ENCODE data around the gene FKBP1A. TPM values are rescaled to one million over a fixed set of nuclear protein-coding genes. Genes with fewer than 3 reads are reported as not detected.

Gene FKBP1A
- total and polyA plus RNA-seq, 2 experiments from 2014 or later, result 99.5 to 161 TPM

DNA sequence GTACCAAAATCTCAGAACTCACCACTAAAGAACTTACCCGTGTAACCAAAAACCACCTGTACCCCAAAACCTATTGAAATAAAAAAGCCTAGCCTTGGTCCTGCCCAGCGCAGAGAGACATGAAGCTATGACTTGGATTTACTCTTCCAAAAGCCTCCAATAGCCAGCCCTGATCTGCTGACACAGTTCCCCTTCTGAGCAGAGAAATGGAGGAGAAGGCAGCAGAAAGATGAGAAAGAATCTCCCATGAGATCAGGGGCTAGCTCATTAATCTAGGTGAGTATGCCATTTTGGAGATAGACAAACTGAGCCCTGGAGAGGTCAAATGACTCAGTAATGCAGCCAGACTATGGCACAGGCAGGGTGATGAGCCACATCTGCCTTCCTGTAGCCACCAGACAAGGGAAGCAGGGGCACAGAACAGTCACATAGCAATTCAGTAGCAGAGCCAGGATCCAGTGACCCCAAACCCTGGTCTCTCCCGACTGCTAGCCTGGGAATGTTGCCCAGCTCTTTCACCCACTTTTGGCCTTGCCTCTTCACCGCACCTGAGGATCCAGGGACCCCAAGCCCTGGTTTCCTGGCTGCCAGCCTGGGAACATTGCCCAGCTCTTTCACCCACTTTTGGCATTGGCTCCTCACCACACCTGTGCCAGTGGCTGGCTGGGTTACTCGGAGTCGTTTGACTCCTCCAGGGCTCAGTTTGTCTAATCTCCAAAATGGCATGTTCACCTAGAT is 56.7 kb downstream of the FKBP1A start:
- no peak for TF ChIP-seq EZH2phosphoT487 (IDR thresholded peaks at IDR 0.05; ENCODE audit: low read depth, severe bottlenecking, unreplicated experiment)
- TF ChIP-seq, protein P1, sequence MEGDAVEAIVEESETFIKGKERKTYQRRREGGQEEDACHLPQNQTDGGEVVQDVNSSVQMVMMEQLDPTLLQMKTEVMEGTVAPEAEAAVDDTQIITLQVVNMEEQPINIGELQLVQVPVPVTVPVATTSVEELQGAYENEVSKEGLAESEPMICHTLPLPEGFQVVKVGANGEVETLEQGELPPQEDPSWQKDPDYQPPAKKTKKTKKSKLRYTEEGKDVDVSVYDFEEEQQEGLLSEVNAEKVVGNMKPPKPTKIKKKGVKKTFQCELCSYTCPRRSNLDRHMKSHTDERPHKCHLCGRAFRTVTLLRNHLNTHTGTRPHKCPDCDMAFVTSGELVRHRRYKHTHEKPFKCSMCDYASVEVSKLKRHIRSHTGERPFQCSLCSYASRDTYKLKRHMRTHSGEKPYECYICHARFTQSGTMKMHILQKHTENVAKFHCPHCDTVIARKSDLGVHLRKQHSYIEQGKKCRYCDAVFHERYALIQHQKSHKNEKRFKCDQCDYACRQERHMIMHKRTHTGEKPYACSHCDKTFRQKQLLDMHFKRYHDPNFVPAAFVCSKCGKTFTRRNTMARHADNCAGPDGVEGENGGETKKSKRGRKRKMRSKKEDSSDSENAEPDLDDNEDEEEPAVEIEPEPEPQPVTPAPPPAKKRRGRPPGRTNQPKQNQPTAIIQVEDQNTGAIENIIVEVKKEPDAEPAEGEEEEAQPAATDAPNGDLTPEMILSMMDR (IDR thresholded peaks at IDR 0.05; ENCODE audit: poor library complexity), result no peak
- TF ChIP-seq EZH2 (IDR thresholded peaks at IDR 0.05; ENCODE audit: borderline replicate concordance), result no peak
- H3K27me3 ChIP-seq, result no peaks in the 10 kb centered on the region
- no peaks in the 10 kb centered on the region for H3K9me2 ChIP-seq (replicated peaks; ENCODE audit: insufficient read depth)
- no peak overlapping the region for H3K27ac ChIP-seq
- no peaks in the 10 kb centered on the region for H3K36me3 ChIP-seq (replicated peaks; ENCODE audit: insufficient read depth, low read depth)
- H4K20me1 ChIP-seq (ENCODE audit: insufficient read depth, poor library complexity, severe bottlenecking), result no peaks in the 10 kb centered on the region
- H3K4me1 ChIP-seq (ENCODE audit: insufficient read depth), result no peaks in the 10 kb centered on the region
- peaks cover 15% of the 10 kb centered on the region for H3K79me2 ChIP-seq
- no peak overlapping the region for H2AFZ ChIP-seq
- no peak for DNase-seq (ENCODE audit: low spot score)
- no peak overlapping the region for H3K4me3 ChIP-seq
- no peaks in the 10 kb centered on the region for H3K9me3 ChIP-seq (ENCODE audit: low read depth)
- WGBS (ENCODE audit: low lambda C conversion rate, missing lambda C conversion rate), result 92% methylated on average over 6 of the region's 6 CpGs
- H3K4me2 ChIP-seq, result no peak overlapping the region

DNA sequence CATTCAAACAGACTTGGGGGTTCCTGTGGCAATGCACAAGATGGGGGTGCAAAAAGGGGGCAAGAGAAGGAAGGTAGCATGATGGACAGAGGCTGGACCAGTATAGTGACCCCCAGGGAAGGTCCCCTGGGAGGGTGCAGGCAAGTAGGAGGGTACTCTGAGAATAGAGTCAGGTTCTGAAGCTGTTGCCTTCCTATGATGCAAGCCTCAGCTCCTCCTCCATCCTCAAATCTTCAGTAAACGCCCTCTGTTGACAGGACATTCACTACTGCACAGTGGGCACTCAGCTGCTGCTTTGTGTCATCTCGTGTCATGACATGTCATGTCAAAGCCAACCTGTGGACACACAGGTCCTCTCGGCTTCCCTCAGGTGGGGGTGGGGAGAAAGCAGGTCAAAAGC is 58.1 kb downstream of the FKBP1A start:
- H3K79me2 ChIP-seq, result peaks cover 29% of the 10 kb centered on the region
- no peak overlapping the region for H3K4me2 ChIP-seq
- no peaks in the 10 kb centered on the region for H3K9me2 ChIP-seq (replicated peaks; ENCODE audit: insufficient read depth)
- H3K4me1 ChIP-seq (ENCODE audit: insufficient read depth), result peaks cover under 1% of the 10 kb centered on the region
- no peaks in the 10 kb centered on the region for H3K27me3 ChIP-seq
- no peaks in the 10 kb centered on the region for H3K36me3 ChIP-seq (replicated peaks; ENCODE audit: insufficient read depth, low read depth)
- H3K4me3 ChIP-seq, result no peak overlapping the region
- H2AFZ ChIP-seq, result no peak overlapping the region
- H3K27ac ChIP-seq, result no peak overlapping the region
- no peaks in the 10 kb centered on the region for H3K9me3 ChIP-seq (ENCODE audit: low read depth)
- WGBS (ENCODE audit: low lambda C conversion rate, missing lambda C conversion rate), result 52% methylated on average over 3 of the region's 3 CpGs
- DNase-seq (ENCODE audit: low spot score), result no peak
- no peaks in the 10 kb centered on the region for H4K20me1 ChIP-seq (ENCODE audit: insufficient read depth, poor library complexity, severe bottlenecking)
- TF ChIP-seq EZH2 (IDR thresholded peaks at IDR 0.05; ENCODE audit: borderline replicate concordance) (no peak), EZH2phosphoT487 (IDR thresholded peaks at IDR 0.05; ENCODE audit: low read depth, severe bottlenecking, unreplicated experiment) (no peak)
- TF ChIP-seq, protein P1 (IDR thresholded peaks at IDR 0.05; ENCODE audit: poor library complexity), result no peak

DNA sequence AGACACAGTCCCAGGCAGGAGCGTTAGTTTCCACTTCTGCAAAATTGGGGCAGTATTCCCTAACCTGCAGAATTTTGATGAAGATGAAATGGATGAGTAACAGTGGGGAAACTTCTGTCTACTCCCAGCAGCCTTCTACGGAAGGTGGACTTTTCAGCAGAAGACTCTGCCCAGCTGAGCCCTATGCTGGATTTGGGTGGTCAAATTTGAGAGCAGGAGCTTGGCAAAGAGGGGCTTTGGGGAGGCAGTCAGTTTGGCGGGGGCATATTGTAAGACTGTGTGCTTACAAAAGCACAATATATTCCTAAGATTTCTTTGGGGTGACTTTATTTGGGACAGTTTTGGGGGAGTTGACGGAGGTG is 58.5 kb downstream of the FKBP1A start:
- Histone ChIP-seq H3K4me3 (no peak overlapping the region), H4K20me1 (ENCODE audit: insufficient read depth, poor library complexity, severe bottlenecking) (no peaks in the 10 kb centered on the region), H3K27me3 (no peaks in the 10 kb centered on the region), H3K4me1 (ENCODE audit: insufficient read depth) (peaks cover 5% of the 10 kb centered on the region), H3K36me3 (replicated peaks; ENCODE audit: insufficient read depth, low read depth) (no peaks in the 10 kb centered on the region), H3K27ac (no peak overlapping the region), H2AFZ (no peak overlapping the region), H3K4me2 (no peak overlapping the region), H3K9me2 (replicated peaks; ENCODE audit: insufficient read depth) (no peaks in the 10 kb centered on the region), H3K79me2 (peaks cover 33% of the 10 kb centered on the region), H3K9me3 (ENCODE audit: low read depth) (no peaks in the 10 kb centered on the region)
- TF ChIP-seq EZH2phosphoT487 (IDR thresholded peaks at IDR 0.05; ENCODE audit: low read depth, severe bottlenecking, unreplicated experiment), result no peak
- TF ChIP-seq EZH2 (IDR thresholded peaks at IDR 0.05; ENCODE audit: borderline replicate concordance), result no peak
- TF ChIP-seq, protein P1 (IDR thresholded peaks at IDR 0.05; ENCODE audit: poor library complexity), result no peak
- 97% methylated on average over 4 of the region's 4 CpGs for WGBS (ENCODE audit: low lambda C conversion rate, missing lambda C conversion rate)
- no peak for DNase-seq (ENCODE audit: low spot score)

All from hepatocyte (in vitro differentiated cells).